Vagina (tissue), 2 donors: Measurements from ENCODE around the gene PPP3CA.

Source experiments
- POLR2A ChIP-seq, 2 donors: fragments of 450-650 bp; IDR thresholded peaks; one replicate each; pipeline ENCODE4 v1.6.1; 2017; ENCODE audit warnings: antibody characterized with exemption in 2 of 2, mild to moderate bottlenecking in 2 of 2, moderate library complexity in 2 of 2
- POLR2AphosphoS5 ChIP-seq, 2 donors: sonication (generic); formaldehyde crosslinking; IDR thresholded peaks; one replicate each; pipeline ENCODE4 v1.9.0; 2017; ENCODE audit warnings: antibody characterized with exemption in 2 of 2, mild to moderate bottlenecking in 2 of 2, low read depth in 1 of 2; ENCODE audit not compliant: insufficient read depth in 1 of 2
- TF ChIP-seq, protein P1 (sequence below), 3 experiments: fragments of 450-650 bp in 2 of 3; fragments of 200-600 bp in 1 of 3; sonication (generic) in 1 of 3; IDR thresholded peaks; one replicate each; pipeline ENCODE4 v1.5.1; 2017 to 2019; ENCODE audit warnings: antibody characterized with exemption in 3 of 3, mild to moderate bottlenecking in 2 of 3, moderate library complexity in 2 of 3

- TF ChIP-seq POLR2A (IDR thresholded peaks at IDR 0.05) (no peak), POLR2AphosphoS5 (IDR thresholded peaks at IDR 0.05; ENCODE audit: insufficient read depth in 1 of 2, low read depth in 1 of 2) (no peak)
- TF ChIP-seq, protein P1, sequence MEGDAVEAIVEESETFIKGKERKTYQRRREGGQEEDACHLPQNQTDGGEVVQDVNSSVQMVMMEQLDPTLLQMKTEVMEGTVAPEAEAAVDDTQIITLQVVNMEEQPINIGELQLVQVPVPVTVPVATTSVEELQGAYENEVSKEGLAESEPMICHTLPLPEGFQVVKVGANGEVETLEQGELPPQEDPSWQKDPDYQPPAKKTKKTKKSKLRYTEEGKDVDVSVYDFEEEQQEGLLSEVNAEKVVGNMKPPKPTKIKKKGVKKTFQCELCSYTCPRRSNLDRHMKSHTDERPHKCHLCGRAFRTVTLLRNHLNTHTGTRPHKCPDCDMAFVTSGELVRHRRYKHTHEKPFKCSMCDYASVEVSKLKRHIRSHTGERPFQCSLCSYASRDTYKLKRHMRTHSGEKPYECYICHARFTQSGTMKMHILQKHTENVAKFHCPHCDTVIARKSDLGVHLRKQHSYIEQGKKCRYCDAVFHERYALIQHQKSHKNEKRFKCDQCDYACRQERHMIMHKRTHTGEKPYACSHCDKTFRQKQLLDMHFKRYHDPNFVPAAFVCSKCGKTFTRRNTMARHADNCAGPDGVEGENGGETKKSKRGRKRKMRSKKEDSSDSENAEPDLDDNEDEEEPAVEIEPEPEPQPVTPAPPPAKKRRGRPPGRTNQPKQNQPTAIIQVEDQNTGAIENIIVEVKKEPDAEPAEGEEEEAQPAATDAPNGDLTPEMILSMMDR (IDR thresholded peaks at IDR 0.05), result no peak
These were observed 194.8 kb downstream of the PPP3CA start for GRCh38 chr4:101152521-101152920.
